ENCODE measurements around the gene A1BG. TPM values are rescaled to one million over a fixed set of nuclear protein-coding genes. Genes with fewer than 3 reads are reported as not detected.
"Not testable (repeated sequence)": the region's sequence is repeated elsewhere in the genome, so short reads cannot be mapped to it uniquely, and the experiment has no call there.

The A1BG gene
- total RNA-seq, 1 experiment from 2014 or later: 20.3 TPM

GRCh38 chr19:58361900-58362271 lies 8.6 kb upstream of the A1BG start:
- no peak for DNase-seq (ENCODE audit: low read depth)

- DNase-seq (ENCODE audit: low read depth): no peak
These were observed 4.3 kb upstream of the A1BG start for GRCh38 chr19:58357481-58358145.

GRCh38 chr19:58356766-58357480 lies 3.6 kb upstream of the A1BG start:
- DNase-seq (ENCODE audit: low read depth): no peak

- DNase-seq (ENCODE audit: low read depth): no peak
These were observed 2.8 kb upstream of the A1BG start for GRCh38 chr19:58355908-58356765.

GRCh38 chr19:58355215-58355796 lies 2.0 kb upstream of the A1BG start:
- no peak for DNase-seq (ENCODE audit: low read depth)

GRCh38 chr19:58354478-58355030 lies 1.3 kb upstream of the A1BG start:
- no peak for DNase-seq (ENCODE audit: low read depth)

- DNase-seq (ENCODE audit: low read depth): no peak
These were observed 605 bp upstream of the A1BG start for GRCh38 chr19:58353717-58354477.

GRCh38 chr19:58351990-58352755 lies 1.1 kb downstream of the A1BG start:
- no peak for DNase-seq (ENCODE audit: low read depth)

GRCh38 chr19:58351558-58351878 lies 1.8 kb downstream of the A1BG start:
- no peak for DNase-seq (ENCODE audit: low read depth)

GRCh38 chr19:58350871-58351557 lies 2.3 kb downstream of the A1BG start:
- no peak for DNase-seq (ENCODE audit: low read depth)

GRCh38 chr19:58350001-58350861 lies 3.1 kb downstream of the A1BG start:
- no peak for DNase-seq (ENCODE audit: low read depth)

- DNase-seq (ENCODE audit: low read depth): no peak
These were observed 3.7 kb downstream of the A1BG start for GRCh38 chr19:58349590-58349989.

- not testable (repeated sequence) for DNase-seq (ENCODE audit: low read depth)
These were observed 5.2 kb downstream of the A1BG start for GRCh38 chr19:58348080-58348479.

- DNase-seq (ENCODE audit: low read depth): peak; percentile 73
These were observed 6.0 kb downstream of the A1BG start for GRCh38 chr19:58346961-58347929.

- DNase-seq (ENCODE audit: low read depth): no peak
These were observed 7.7 kb downstream of the A1BG start for GRCh38 chr19:58345558-58345957.

GRCh38 chr19:58338825-58339558 lies 14.3 kb downstream of the A1BG start:
- DNase-seq (ENCODE audit: low read depth): peak; percentile 50

- DNase-seq (ENCODE audit: low read depth): no peak
These were observed 15.0 kb downstream of the A1BG start for GRCh38 chr19:58338336-58338735.

Measured in HT1080 (cell line).